B cell (primary cell): ENCODE results near the gene LNX1. TPM values are rescaled to one million over a fixed set of nuclear protein-coding genes. Genes with fewer than 3 reads are reported as not detected.

Source experiments
- ATAC-seq: fragments of 200-7000 bp; cut with Tn5 transposase; one replicate; pipeline ENCODE4 v1.10.0; 2021; ENCODE audit warnings: low read depth, mild to moderate bottlenecking, moderate number of reproducible peaks, moderate library complexity
- CTCF ChIA-PET: fragments of 350-600 bp; sonication (Branson Sonifier 250); formaldehyde crosslinking; loops from one replicate; lab custom pipeline; 2021; ENCODE audit warnings: antibody characterized with exemption, inconsistent platforms; lab: Charles Lee
- POLR2A ChIA-PET: fragments of 350-600 bp; sonication (Branson Sonifier 250); formaldehyde crosslinking; loops from one replicate; lab custom pipeline; 2021; ENCODE audit warnings: antibody characterized with exemption; lab: Charles Lee
- DNase-seq: peaks from one replicate; pipeline ENCODE4 v3.0.0; 2013
- H2AFZ ChIP-seq: 2 replicates; pipeline ENCODE4 v1.6.1; 2012; ENCODE audit warnings: mild to moderate bottlenecking, low read depth, low read length; ENCODE audit not compliant: insufficient read depth, poor library complexity, severe bottlenecking
- H3K27ac ChIP-seq, 2 donors: 1 replicate in 1 of 2; 2 replicates in 1 of 2; pipeline ENCODE4 v1.5.1; 2012 to 2013; ENCODE audit warnings: low read length in 2 of 2, mild to moderate bottlenecking in 2 of 2, moderate library complexity in 1 of 2
- H3K27me3 ChIP-seq, 4 experiments: fragments of 200-600 bp in 1 of 4; sonication (generic) in 1 of 4; replicated peaks in 1 of 4; 1 replicate in 2 of 4; 2 replicates in 2 of 4; pipeline versions ENCODE4 v1.6.1 to v1.7.0; 2013 to 2016; ENCODE audit warnings: low read length in 3 of 4, mild to moderate bottlenecking in 2 of 4, mixed read lengths in 1 of 4, moderate library complexity in 1 of 4; ENCODE audit not compliant: insufficient read depth in 4 of 4, control insufficient read depth in 3 of 4; ENCODE audit errors: control extremely low read depth in 1 of 4
- H3K36me3 ChIP-seq, 2 experiments: replicated peaks in 1 of 2; 1 replicate in 1 of 2; 2 replicates in 1 of 2; pipeline versions ENCODE4 v1.6.1 to v1.7.1; 2013; ENCODE audit warnings: low read length in 1 of 2; ENCODE audit not compliant: insufficient read depth in 2 of 2, control insufficient read depth in 1 of 2; ENCODE audit errors: control extremely low read depth in 1 of 2, extremely low read depth in 1 of 2
- H3K4me1 ChIP-seq, 2 donors: fragments of 200-600 bp in 1 of 2; sonication (generic) in 1 of 2; 1 replicate in 1 of 2; 2 replicates in 1 of 2; pipeline versions ENCODE4 v1.5.1 to v1.6.1; 2013 to 2017; ENCODE audit warnings: low read length in 2 of 2; ENCODE audit not compliant: control insufficient read depth in 2 of 2, insufficient read depth in 2 of 2
- H3K4me2 ChIP-seq: replicated peaks from 2 replicates; pipeline ENCODE3; 2012; ENCODE audit warnings: mild to moderate bottlenecking, low read depth, low read length; ENCODE audit not compliant: poor library complexity, severe bottlenecking
- H3K4me3 ChIP-seq, 5 experiments: fragments of 200-600 bp in 1 of 5; sonication (generic) in 1 of 5; 1 replicate in 3 of 5; 2 replicates in 2 of 5; pipeline versions ENCODE4 v1.5.1 to v1.7.0; 2011 to 2016; ENCODE audit warnings: low read length in 4 of 5, mild to moderate bottlenecking in 4 of 5, low read depth in 2 of 5, control low read depth in 1 of 5, moderate library complexity in 1 of 5; ENCODE audit not compliant: insufficient read depth in 1 of 5; ENCODE audit errors: control extremely low read depth in 1 of 5, extremely low read depth in 1 of 5
- H3K79me2 ChIP-seq: fragments of 200-600 bp; sonication (generic); one replicate; pipeline ENCODE4 v1.6.0; 2016; ENCODE audit warnings: low read length; ENCODE audit not compliant: control insufficient read depth, insufficient read depth
- H3K9ac ChIP-seq: fragments of 200-600 bp; sonication (generic); 2 replicates; pipeline ENCODE4 v1.6.1; 2017; ENCODE audit warnings: mild to moderate bottlenecking, low read length, moderate library complexity
- H3K9me3 ChIP-seq, 3 donors: one replicate each; pipeline versions ENCODE4 v1.6.1 to v1.7.1; 2013; ENCODE audit warnings: low read length in 2 of 3; ENCODE audit not compliant: control insufficient read depth in 2 of 3, insufficient read depth in 1 of 3; ENCODE audit errors: control extremely low read depth in 1 of 3
- H4K20me1 ChIP-seq: 2 replicates; pipeline ENCODE4 v1.6.0; 2012; ENCODE audit warnings: mild to moderate bottlenecking, low read length; ENCODE audit not compliant: insufficient read depth, control insufficient read depth, poor library complexity, severe bottlenecking
- H3K27ac Mint-ChIP-seq: one replicate; pipeline ENCODE4 v1.8.0; 2021; ENCODE audit warnings: mixed read lengths
- H3K27me3 Mint-ChIP-seq: one replicate; pipeline ENCODE4 v1.8.0; 2021; ENCODE audit warnings: mixed read lengths
- H3K4me1 Mint-ChIP-seq: one replicate; pipeline ENCODE4 v1.8.0; 2021; ENCODE audit warnings: mixed read lengths
- H3K4me3 Mint-ChIP-seq: one replicate; pipeline ENCODE4 v1.8.0; 2021; ENCODE audit warnings: mixed read lengths
- H3K9me3 Mint-ChIP-seq: one replicate; pipeline ENCODE4 v1.8.0; 2022; ENCODE audit warnings: mixed read lengths; ENCODE audit not compliant: insufficient read depth
- CTCF ChIP-seq: fragments of 200-600 bp; IDR thresholded peaks from one replicate; pipeline ENCODE4 v1.8.0; 2022; ENCODE audit warnings: antibody characterized with exemption, mild to moderate bottlenecking
- EZH2 ChIP-seq: IDR thresholded peaks from 2 replicates; pipeline ENCODE4 v1.6.1; 2012; ENCODE audit warnings: borderline replicate concordance, low read depth, mild to moderate bottlenecking, moderate library complexity, low read length; ENCODE audit not compliant: insufficient read depth, poor library complexity, severe bottlenecking
- intact Hi-C: fragments of 100-400 bp; cut with micrococcal nuclease; formaldehyde crosslinking; loops from one replicate; pipeline ENCODE4 v1.10.0; 2022
- polyA plus RNA-seq: library from polyadenylated mRNA; depleted of rRNA; stranded (reverse); fragments of >200 nt; gene quantifications from 2 replicates; pipeline ENCODE4 v1.2.3, GENCODE V29; 2012
- total RNA-seq, 2 donors: library from RNA; stranded (reverse); fragments of 120-200 nt in 1 of 2; gene quantifications; 1 replicate in 1 of 2; 2 replicates in 1 of 2; pipeline versions ENCODE4 v1.2.3 to v1.2.4, GENCODE V29; 2013 to 2022

LNX1 gene
- total and polyA plus RNA-seq, 2 donors (not counting 1 experiment from before 2014, with no cell fraction given), result not detected

GRCh38 chr4:53459548-53459947, 131.7 kb downstream of the LNX1 start:
- Mint-ChIP-seq H3K4me1 (no peaks in the 10 kb centered on the region), H3K9me3 (no peaks in the 10 kb centered on the region), H3K27ac (no peak overlapping the region), H3K27me3 (no peaks in the 10 kb centered on the region), H3K4me3 (no peak overlapping the region)
- H3K4me2 ChIP-seq, result no peak overlapping the region
- CTCF ChIA-PET, result no interaction called here
- POLR2A ChIA-PET, result no interaction called here
- no peaks in the 10 kb centered on the region for H3K9me3 ChIP-seq
- TF ChIP-seq EZH2 (no peak), CTCF (no peak)
- DNase-seq (no peak), ATAC-seq (no peak)
- intact Hi-C loops, result no loop called here
- H3K36me3 ChIP-seq, result peaks cover 3 to 70% of the 10 kb centered on the region in 2 experiments
- H2AFZ ChIP-seq, result no peak overlapping the region
- no peak overlapping the region for H3K4me3 ChIP-seq
- no peaks in the 10 kb centered on the region for H3K27me3 ChIP-seq
- H4K20me1 ChIP-seq, result no peaks in the 10 kb centered on the region
- no peaks in the 10 kb centered on the region for H3K4me1 ChIP-seq
- no peak overlapping the region for H3K9ac ChIP-seq
- no peaks in the 10 kb centered on the region for H3K79me2 ChIP-seq
- H3K27ac ChIP-seq, result no peak overlapping the region

GRCh38 chr4:53456178-53456577, 135.1 kb downstream of the LNX1 start:
- H3K27ac ChIP-seq, result no peak overlapping the region
- no peaks in the 10 kb centered on the region for H3K4me1 ChIP-seq
- no peaks in the 10 kb centered on the region for H3K27me3 ChIP-seq
- no peaks in the 10 kb centered on the region for H3K4me1 Mint-ChIP-seq
- intact Hi-C loops, result no loop called here
- H3K36me3 ChIP-seq, result peaks cover 1 to 80% of the 10 kb centered on the region in 2 experiments
- H3K4me2 ChIP-seq, result no peak overlapping the region
- H3K27me3 Mint-ChIP-seq, result no peaks in the 10 kb centered on the region
- ChIA-PET CTCF (no interaction called here), POLR2A (no interaction called here)
- no peak for TF ChIP-seq EZH2
- TF ChIP-seq CTCF, result no peak
- H4K20me1 ChIP-seq, result no peaks in the 10 kb centered on the region
- H3K9me3 Mint-ChIP-seq, result no peaks in the 10 kb centered on the region
- H3K4me3 ChIP-seq, result no peak overlapping the region
- no peak overlapping the region for H3K9ac ChIP-seq
- ATAC-seq, result no peak
- DNase-seq, result no peak
- H2AFZ ChIP-seq, result no peak overlapping the region
- no peak overlapping the region for H3K27ac Mint-ChIP-seq
- no peaks in the 10 kb centered on the region for H3K79me2 ChIP-seq
- H3K4me3 Mint-ChIP-seq, result no peak overlapping the region
- no peaks in the 10 kb centered on the region for H3K9me3 ChIP-seq
